Spleen (tissue), 7 donors: Measurements from ENCODE around the gene NCAPG2.

Source experiments
- CTCF ChIP-seq, 11 experiments: fragments of 200-600 bp in 7 of 11; fragments of 450-650 bp in 4 of 11; sonication (generic) in 4 of 11; IDR thresholded peaks in 8 of 11; conservative IDR thresholded peaks in 3 of 11; 1 replicate in 7 of 11; 2 replicates in 4 of 11; pipeline versions ENCODE4 v1.4.0 to v1.8.0; 2016 to 2021; ENCODE audit warnings: antibody characterized with exemption in 11 of 11, inconsistent platforms in 4 of 11, mild to moderate bottlenecking in 1 of 11
- POLR2A ChIP-seq, 3 donors: fragments of 450-650 bp; IDR thresholded peaks; one replicate each; pipeline ENCODE4 v1.5.1; 2017; ENCODE audit warnings: antibody characterized with exemption in 3 of 3, mild to moderate bottlenecking in 1 of 3
- POLR2AphosphoS5 ChIP-seq, 3 donors: sonication (generic); formaldehyde crosslinking; IDR thresholded peaks; one replicate each; pipeline ENCODE4 v1.5.1; 2017; ENCODE audit warnings: antibody characterized with exemption in 3 of 3
- donor health status: DM: no; HTN: no; CAD: no; lungs with moderate emphysema.
- donor health status: DM: no; HTN: no; CAD: no.
- donor health status: DM: no; HTN: no; CAD: no.

DNA sequence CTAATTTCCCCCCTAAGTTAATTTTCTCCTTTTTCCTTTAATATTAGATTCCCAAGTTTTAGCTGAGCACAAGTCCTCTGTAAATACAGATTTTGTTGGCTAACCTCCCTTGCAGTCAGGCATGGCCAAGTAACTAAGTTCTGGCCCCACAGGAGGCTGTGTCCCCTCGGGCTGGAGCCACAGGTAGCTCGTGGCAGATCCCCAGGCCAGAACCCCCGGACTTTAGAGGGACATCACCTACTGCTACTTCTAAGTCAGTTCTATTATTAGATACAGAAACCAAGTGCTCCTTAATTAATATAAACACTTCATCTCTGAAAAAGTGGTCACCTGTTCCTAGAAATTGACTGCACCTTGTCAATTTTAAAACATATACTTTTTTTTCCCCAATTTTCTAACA, 46.1 kb upstream of the NCAPG2 start:
- TF ChIP-seq CTCF (IDR thresholded peaks at IDR 0.05 in 8 of 11, conservative IDR thresholded peaks at IDR 0.05 in 3 of 11) (no peak), POLR2A (IDR thresholded peaks at IDR 0.05) (no peak), POLR2AphosphoS5 (IDR thresholded peaks at IDR 0.05) (no peak)
